Activated naive CD8-positive, alpha-beta T cell treated with anti-CD3 and anti-CD28 coated beads, Interleukin-2, amount 50 U/mL, for 24 hours (primary cell): ENCODE data around the gene OSBP2.

Experiments used
- ATAC-seq: fragments of 150-1000 bp; cut with Tn5 transposase; one replicate; pipeline ENCODE4 v1.10.0; 2021
- DNase-seq: peaks from one replicate; pipeline ENCODE4 v3.0.0; 2021
- H3K27ac Mint-ChIP-seq: one replicate; pipeline ENCODE4 v1.8.0; 2021; ENCODE audit warnings: mild to moderate bottlenecking, mixed read lengths
- H3K27me3 Mint-ChIP-seq: one replicate; pipeline ENCODE4 v1.8.0; 2021; ENCODE audit warnings: mixed read lengths
- H3K36me3 Mint-ChIP-seq: one replicate; pipeline ENCODE4 v1.8.0; 2021; ENCODE audit warnings: low read depth, mixed read lengths
- H3K4me1 Mint-ChIP-seq: one replicate; pipeline ENCODE4 v1.8.0; 2021; ENCODE audit warnings: mixed read lengths
- H3K4me3 Mint-ChIP-seq: one replicate; pipeline ENCODE4 v1.8.0; 2021; ENCODE audit warnings: mild to moderate bottlenecking, moderate library complexity, mixed read lengths
- H3K9me3 Mint-ChIP-seq: one replicate; pipeline ENCODE4 v1.8.0; 2021; ENCODE audit warnings: mixed read lengths

The OSBP2 gene

GRCh38 chr22:30870451-30871345 is 176.0 kb downstream of the OSBP2 start:
- Mint-ChIP-seq H3K4me3 (no peak overlapping the region), H3K27me3 (no peaks in the 10 kb centered on the region), H3K9me3 (no peaks in the 10 kb centered on the region), H3K4me1 (no peaks in the 10 kb centered on the region), H3K36me3 (no peaks in the 10 kb centered on the region), H3K27ac (no peak overlapping the region)
- no peak for ATAC-seq
- DNase-seq, result no peak

DNA sequence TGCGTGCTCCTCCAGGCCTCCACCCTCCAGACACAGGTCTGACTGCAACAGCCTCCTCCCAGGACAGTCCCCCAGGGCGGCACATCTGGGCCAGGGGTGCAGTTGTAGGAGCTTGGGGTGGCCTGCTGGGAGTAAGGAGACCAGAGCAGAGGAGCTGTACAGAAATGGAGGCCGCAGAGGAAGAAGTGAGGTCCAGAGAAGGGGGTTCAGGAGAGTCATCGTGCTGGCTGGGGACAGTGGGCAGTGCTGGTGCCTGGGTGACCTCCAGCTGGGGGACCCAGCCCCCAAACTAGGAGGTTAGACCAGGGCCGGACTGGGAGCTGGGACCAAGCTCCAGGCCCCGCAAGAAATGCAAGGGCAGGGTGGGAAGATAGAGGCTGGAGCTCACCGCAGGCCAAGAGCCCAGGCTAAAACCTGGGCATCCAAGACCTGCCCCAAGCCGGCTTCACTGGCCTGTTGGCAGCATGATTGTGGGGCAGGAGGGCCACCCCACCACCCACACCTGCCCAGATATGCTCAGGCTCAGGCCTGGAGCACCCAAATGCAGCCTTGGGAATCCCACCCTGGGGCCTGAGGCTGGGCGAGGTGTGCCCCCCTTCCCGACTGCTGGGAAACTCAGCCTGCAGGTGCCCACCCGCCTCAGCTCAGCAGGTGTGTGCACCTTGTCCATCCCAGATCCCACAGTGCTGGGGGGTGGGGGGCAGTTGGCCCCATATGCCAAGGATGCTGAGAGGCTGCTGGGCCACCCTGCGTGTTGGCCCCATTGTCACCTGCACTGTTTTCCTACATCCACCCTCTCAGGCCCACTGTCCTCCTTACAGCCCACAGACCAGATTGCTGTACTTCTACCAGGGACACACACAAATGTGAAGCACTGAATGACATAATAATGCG is 177.0 kb downstream of the OSBP2 start:
- Mint-ChIP-seq H3K27me3 (no peaks in the 10 kb centered on the region), H3K27ac (no peak overlapping the region)
- no peak for ATAC-seq

DNA sequence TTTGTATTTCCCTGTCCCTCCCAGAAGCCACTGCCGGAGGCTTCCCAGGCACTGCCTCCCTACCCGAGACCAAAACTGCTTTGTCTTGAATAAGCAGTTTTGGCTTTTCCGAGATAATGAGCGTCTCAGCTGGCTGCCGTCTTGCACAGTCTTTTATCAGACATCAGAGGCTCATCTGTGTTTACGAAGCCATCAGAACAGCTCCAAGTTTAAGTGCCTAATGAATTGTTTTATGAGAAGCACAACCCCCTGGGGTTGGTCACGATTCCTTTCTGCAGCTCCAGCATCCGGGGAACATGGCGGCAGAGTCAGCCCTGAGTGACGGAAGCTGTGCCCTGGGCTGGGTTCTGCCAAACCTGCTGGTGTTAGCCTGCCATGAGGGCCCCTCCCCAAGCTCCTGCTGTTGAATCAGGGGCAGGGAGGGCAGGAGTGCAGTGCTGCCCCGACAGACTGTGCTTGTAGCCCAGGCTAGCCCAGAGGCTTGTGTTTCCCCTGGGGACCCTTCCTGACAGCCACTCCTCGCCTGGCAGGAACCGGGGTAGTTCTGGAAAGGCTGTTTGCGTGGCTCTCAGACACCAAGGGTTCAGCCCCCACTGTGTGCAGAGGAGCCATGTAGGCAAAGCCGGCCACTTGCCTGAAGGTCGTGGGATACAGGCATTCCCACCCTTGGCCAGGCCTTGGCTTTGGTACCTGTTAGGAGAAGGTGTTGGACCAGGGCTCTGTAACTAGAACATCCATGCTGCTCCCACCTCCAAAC is 177.8 kb downstream of the OSBP2 start:
- ATAC-seq, result no peak
- Mint-ChIP-seq H3K27me3 (no peaks in the 10 kb centered on the region), H3K9me3 (no peaks in the 10 kb centered on the region), H3K4me1 (no peaks in the 10 kb centered on the region), H3K36me3 (no peaks in the 10 kb centered on the region), H3K4me3 (no peak overlapping the region), H3K27ac (no peak overlapping the region)
- no peak for DNase-seq

More for the DNA sequence above, 177.0 kb downstream of the OSBP2 start:
- Mint-ChIP-seq H3K36me3 (no peaks in the 10 kb centered on the region), H3K9me3 (no peaks in the 10 kb centered on the region), H3K4me3 (no peak overlapping the region), H3K4me1 (no peaks in the 10 kb centered on the region)
- no peak for DNase-seq

DNA sequence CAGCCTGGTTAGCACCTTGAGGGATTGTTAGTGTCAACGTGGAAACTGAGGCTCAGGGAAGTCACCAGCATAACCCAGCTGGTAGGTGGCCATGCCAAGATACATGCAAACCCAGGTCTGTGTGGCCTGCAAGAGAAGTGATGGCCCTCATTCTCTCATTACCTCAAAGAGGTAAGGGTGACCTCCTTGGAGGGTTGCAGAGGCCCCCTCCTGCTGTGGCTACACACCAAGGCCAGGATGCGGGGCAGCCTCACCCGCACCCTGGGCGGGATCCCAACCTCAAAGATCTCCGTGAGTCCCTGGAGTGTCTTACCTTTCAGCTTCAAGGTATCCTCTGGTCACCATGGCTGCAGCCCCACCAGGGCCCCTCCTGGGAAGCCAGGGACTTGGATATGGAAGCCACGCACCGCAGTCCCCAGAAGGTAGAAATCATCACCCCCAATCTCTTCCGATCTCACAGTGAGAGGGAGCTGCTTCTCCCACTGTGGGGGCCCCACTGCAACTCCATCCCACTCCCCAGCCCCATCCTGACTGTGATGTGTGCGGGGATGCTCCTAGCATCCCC is 178.5 kb downstream of the OSBP2 start:
- Mint-ChIP-seq H3K27ac (no peak overlapping the region), H3K27me3 (no peaks in the 10 kb centered on the region)
- no peak for ATAC-seq

GRCh38 chr22:30873661-30874060 is 179.0 kb downstream of the OSBP2 start:
- no peak overlapping the region for H3K27ac Mint-ChIP-seq
- no peaks in the 10 kb centered on the region for H3K4me1 Mint-ChIP-seq
- H3K9me3 Mint-ChIP-seq, result no peaks in the 10 kb centered on the region
- H3K36me3 Mint-ChIP-seq, result no peaks in the 10 kb centered on the region
- ATAC-seq, result no peak
- no peak overlapping the region for H3K4me3 Mint-ChIP-seq
- no peak for DNase-seq
- no peaks in the 10 kb centered on the region for H3K27me3 Mint-ChIP-seq

More for the DNA sequence above, 178.5 kb downstream of the OSBP2 start:
- DNase-seq, result no peak
- H3K4me3 Mint-ChIP-seq, result no peak overlapping the region
- H3K4me1 Mint-ChIP-seq, result no peaks in the 10 kb centered on the region
- no peaks in the 10 kb centered on the region for H3K36me3 Mint-ChIP-seq
- no peaks in the 10 kb centered on the region for H3K9me3 Mint-ChIP-seq

DNA sequence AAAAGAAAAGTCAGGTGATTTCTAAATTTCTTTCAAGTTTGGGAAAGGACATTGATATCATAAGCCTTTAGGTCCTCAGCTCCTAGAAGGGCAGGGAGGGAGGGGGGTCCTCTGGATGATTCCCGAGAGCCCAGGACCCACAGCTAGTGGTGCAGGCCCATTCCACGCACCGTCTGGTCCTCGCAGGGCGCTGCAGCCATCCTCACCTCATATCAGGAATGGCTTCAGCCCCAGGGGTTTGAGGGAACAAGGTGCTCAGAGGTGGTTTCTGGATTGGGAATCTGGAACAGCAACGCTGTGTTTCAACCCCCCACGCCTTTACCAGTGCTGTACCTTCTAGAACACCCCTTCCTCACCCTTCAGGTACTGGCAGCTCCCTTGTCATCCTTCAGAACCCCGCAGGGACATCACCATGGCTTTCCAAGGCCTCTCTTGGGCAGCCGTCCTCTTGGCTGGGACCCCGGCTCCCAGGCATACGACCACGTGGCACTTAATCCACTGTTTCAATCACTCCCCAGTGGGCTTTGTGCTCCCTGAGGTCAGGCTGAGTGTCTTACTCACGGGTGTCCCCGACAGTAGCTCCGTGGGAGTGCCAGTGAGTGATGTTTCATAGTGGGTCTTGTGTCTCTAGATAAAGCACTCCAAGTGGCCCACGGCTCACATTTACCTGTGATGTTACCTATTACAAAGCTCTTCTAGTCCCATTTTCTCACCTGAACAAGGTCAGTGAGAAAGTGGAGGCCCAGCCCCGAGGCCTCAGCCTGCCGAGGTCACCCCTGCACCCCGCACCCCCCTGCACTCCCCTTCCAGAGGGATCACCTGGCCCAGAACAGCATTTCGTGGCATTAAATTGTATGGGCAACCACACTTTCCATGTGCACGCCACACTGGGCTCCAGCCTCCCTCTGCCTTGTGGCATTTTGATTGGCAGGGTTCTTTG is 180.0 kb downstream of the OSBP2 start:
- Mint-ChIP-seq H3K27me3 (no peaks in the 10 kb centered on the region), H3K36me3 (no peaks in the 10 kb centered on the region), H3K27ac (no peak overlapping the region), H3K4me3 (no peak overlapping the region), H3K9me3 (no peaks in the 10 kb centered on the region), H3K4me1 (no peaks in the 10 kb centered on the region)
- no peak for ATAC-seq
- no peak for DNase-seq

DNA sequence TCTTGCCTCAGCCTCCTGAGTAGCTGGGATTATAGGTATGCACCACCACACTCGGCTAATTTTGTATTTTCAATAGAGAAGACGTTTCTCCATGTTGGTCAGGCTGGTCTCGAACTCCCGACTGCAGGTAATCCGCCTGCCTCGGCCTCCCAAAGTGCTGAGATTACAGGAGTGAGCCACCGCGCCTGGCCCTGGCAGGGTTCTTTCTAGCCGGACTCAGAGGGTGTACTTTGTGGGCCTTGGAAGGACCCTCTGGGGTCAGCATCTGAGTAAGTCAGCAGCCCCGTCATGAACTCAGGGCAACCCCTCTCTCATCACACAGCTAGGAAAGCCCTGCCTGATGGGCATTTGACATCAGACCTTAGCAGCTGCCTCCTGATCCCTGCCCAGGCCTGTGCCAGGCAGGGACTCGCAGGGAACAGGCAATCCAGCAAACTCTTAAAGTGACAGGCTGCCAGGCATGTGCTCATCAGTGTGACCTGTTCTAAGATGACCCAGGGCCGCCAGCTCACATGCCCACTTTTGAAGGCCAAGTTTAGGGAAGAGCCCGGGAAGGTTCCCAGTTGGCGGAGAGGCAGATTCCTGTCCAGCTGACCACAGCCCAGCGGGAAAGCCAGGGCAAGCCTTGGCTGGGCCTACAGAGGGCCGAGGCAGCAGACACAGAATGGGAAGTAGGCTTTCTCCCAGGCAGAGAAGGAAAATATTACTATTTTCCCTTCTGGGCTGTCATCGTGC is 181.0 kb downstream of the OSBP2 start:
- no peaks in the 10 kb centered on the region for H3K9me3 Mint-ChIP-seq
- no peak overlapping the region for H3K4me3 Mint-ChIP-seq
- DNase-seq (no peak), ATAC-seq (no peak)
- H3K27ac Mint-ChIP-seq, result no peak overlapping the region
- H3K27me3 Mint-ChIP-seq, result no peaks in the 10 kb centered on the region
- no peaks in the 10 kb centered on the region for H3K36me3 Mint-ChIP-seq
- H3K4me1 Mint-ChIP-seq, result no peaks in the 10 kb centered on the region

GRCh38 chr22:30876221-30876751 is 181.6 kb downstream of the OSBP2 start:
- Mint-ChIP-seq H3K36me3 (no peaks in the 10 kb centered on the region), H3K27me3 (no peaks in the 10 kb centered on the region), H3K4me3 (no peak overlapping the region), H3K9me3 (no peaks in the 10 kb centered on the region), H3K27ac (no peak overlapping the region), H3K4me1 (no peaks in the 10 kb centered on the region)
- no peak for ATAC-seq
- DNase-seq, result no peak

DNA sequence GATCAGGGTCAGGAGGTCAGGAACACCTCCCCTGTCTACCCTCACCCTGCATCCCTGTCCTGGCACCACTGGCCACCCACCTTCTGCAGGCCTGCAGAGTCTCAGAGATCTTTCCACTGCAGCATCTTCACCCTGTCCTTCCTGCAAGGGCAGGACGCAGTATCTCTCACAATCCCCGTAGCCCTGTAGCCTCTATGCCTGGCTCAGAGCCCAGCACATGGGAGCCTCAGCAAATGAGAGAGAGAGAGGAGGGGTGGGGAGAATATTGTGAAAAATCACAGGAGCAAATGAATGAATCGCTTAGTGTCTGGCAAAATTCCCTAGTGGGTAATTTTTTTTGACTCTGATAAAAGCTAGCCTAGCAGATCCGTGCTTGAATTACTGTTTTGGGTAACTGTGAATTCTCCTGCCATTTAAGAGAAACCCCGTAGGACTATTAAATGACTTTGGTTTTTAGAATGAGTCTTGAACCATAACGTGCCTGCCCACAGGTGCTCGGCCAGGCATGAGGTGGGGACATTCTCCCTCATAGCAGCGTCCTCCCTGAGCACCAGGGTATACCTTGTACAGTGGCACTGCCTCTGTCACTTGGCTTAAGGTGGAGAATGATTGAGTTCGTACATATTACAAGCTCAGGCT is 182.4 kb downstream of the OSBP2 start:
- no peak for ATAC-seq
- no peak overlapping the region for H3K27ac Mint-ChIP-seq
- H3K36me3 Mint-ChIP-seq, result no peaks in the 10 kb centered on the region
- no peaks in the 10 kb centered on the region for H3K4me1 Mint-ChIP-seq
- no peaks in the 10 kb centered on the region for H3K27me3 Mint-ChIP-seq
- no peaks in the 10 kb centered on the region for H3K9me3 Mint-ChIP-seq
- DNase-seq, result no peak
- H3K4me3 Mint-ChIP-seq, result no peak overlapping the region

DNA sequence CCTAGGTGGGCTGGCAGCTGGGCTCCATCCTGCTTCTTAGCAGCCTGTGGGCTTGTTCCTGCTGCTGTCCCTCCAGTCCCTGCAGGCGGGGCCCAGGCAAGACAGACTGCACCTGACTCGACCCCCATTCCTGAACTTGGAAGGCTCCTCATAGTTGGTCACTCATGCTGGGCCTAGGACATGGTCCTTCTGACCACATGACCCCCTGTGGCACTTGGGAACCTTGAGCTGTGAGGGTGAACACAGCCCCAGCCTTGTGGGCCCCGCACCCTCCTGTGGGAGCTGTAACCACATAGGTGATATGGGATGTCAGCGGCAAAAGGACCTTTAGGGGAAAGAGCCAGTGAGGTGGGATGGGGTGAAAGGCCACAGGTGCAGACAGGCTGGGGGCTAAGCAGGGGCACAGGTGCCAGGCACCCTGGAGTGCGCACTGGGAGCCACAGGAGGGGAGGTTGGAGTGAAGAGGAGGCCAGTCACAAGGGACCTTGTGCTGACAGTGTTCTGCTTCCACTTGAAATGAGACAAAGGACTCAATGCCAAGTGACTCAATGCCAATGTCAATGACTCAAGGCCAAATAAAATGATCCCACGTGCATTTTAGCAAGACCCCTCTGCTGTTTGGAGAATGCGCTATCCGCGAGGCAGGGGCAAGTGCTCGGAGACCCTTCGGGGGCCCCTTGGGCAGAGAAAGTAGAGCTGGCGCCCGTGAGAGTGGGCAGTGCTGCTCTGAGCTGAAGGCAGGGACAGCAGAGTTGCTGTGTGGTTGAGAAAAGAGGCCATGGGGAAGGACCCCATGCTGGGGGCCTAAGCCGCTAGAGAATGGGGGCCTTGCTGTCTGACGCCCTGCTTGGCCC is 183.2 kb downstream of the OSBP2 start:
- Mint-ChIP-seq H3K4me1 (no peaks in the 10 kb centered on the region), H3K27ac (no peak overlapping the region), H3K36me3 (no peaks in the 10 kb centered on the region), H3K9me3 (no peaks in the 10 kb centered on the region), H3K4me3 (no peak overlapping the region), H3K27me3 (no peaks in the 10 kb centered on the region)
- DNase-seq (no peak), ATAC-seq (no peak)

- Mint-ChIP-seq H3K4me3 (no peak overlapping the region), H3K27ac (no peak overlapping the region), H3K27me3 (no peaks in the 10 kb centered on the region), H3K4me1 (no peaks in the 10 kb centered on the region), H3K36me3 (no peaks in the 10 kb centered on the region), H3K9me3 (no peaks in the 10 kb centered on the region)
- no peak for DNase-seq
- no peak for ATAC-seq
These were observed 184.1 kb downstream of the OSBP2 start for GRCh38 chr22:30878516-30879414.
